Sigmoid colon (tissue), 4 donors: ENCODE results near the gene PPP1R13L.

ENCODE experiments used
- CTCF ChIP-seq, 4 experiments: fragments of 450-650 bp in 3 of 4; fragments of 200-600 bp in 1 of 4; IDR thresholded peaks; one replicate each; pipeline ENCODE4 v1.5.1; 2016 to 2019; ENCODE audit warnings: antibody characterized with exemption in 4 of 4, mild to moderate bottlenecking in 3 of 4, moderate library complexity in 2 of 4
- POLR2A ChIP-seq, 2 donors: fragments of 450-650 bp; IDR thresholded peaks; one replicate each; pipeline ENCODE4 v1.6.1; 2016; ENCODE audit warnings: antibody characterized with exemption in 2 of 2, mild to moderate bottlenecking in 2 of 2, moderate library complexity in 2 of 2
- POLR2AphosphoS5 ChIP-seq, 4 donors: sonication (generic); formaldehyde crosslinking; IDR thresholded peaks; one replicate each; pipeline ENCODE4 v1.6.1; 2017; ENCODE audit warnings: antibody characterized with exemption in 4 of 4

DNA sequence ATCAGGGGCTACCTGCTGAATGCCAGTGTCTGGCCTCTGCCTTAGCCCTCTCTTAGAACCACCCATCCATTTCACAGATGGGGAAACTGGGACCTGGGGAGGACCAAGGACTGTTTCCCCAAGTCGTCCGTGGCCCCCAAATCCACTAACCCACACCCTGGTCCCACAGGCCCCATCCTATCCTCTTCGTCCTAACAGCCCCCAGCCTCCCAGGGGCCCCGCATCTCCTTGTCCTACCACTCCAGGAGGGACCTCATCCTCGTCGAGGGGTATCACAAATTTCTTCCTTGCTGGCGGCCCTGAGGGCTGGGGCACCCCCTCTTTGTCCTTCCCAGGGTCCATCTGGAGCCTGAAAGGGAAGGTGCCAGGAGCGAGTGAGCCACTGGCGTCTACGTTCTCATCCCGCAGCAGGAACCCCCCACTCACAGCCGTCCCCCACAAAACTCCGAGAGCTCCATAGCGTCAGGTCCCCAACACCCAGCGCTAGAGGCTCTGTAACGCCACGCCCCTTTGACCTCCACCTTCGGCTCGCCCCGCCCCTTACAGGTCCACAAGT is 18.2 kb upstream of the PPP1R13L start:
- TF ChIP-seq CTCF (IDR thresholded peaks at IDR 0.05) (no peak), POLR2AphosphoS5 (IDR thresholded peaks at IDR 0.05) (no peak), POLR2A (IDR thresholded peaks at IDR 0.05) (no peak)
